Activated CD8-positive, alpha-beta memory T cell treated with anti-CD3 and anti-CD28 coated beads, Interleukin-2, amount 10 ng/mL, durations not matched to agents 7 days and 5 days (primary cell): ENCODE data around the gene SPEN. TPM values are rescaled to one million over a fixed set of nuclear protein-coding genes. Genes with fewer than 3 reads are reported as not detected.

ENCODE experiments used
- ATAC-seq: fragments of 150-1000 bp; cut with Tn5 transposase; one replicate; pipeline ENCODE4 v1.10.0; 2021; ENCODE audit warnings: moderate library complexity
- CTCF ChIA-PET: fragments of 350-600 bp; sonication (Branson Sonifier 250); formaldehyde crosslinking; loops from one replicate; lab custom pipeline; 2021; ENCODE audit warnings: antibody characterized with exemption; lab: Charles Lee
- DNase-seq: peaks from one replicate; pipeline ENCODE4 v3.0.0-alpha.2; 2020
- H3K27ac Mint-ChIP-seq: one replicate; pipeline ENCODE4 v1.8.0; 2021; ENCODE audit warnings: mild to moderate bottlenecking, mixed read lengths
- H3K27me3 Mint-ChIP-seq: one replicate; pipeline ENCODE4 v1.8.0; 2021; ENCODE audit warnings: mixed read lengths
- H3K36me3 Mint-ChIP-seq: one replicate; pipeline ENCODE4 v1.8.0; 2021; ENCODE audit warnings: mild to moderate bottlenecking, mixed read lengths
- H3K4me1 Mint-ChIP-seq: one replicate; pipeline ENCODE4 v1.8.0; 2021; ENCODE audit warnings: mixed read lengths
- H3K4me3 Mint-ChIP-seq: one replicate; pipeline ENCODE4 v1.8.0; 2021; ENCODE audit warnings: mild to moderate bottlenecking, moderate library complexity, mixed read lengths
- H3K9me3 Mint-ChIP-seq: one replicate; pipeline ENCODE4 v1.8.0; 2022; ENCODE audit warnings: low read depth, mixed read lengths
- total RNA-seq, 2 experiments: library from RNA; stranded (reverse); gene quantifications; one replicate each; pipeline ENCODE4 v1.2.3, GENCODE V29; 2021

The SPEN gene
- total RNA-seq, 2 experiments from 2014 or later, result 74.6 to 75.5 TPM

DNA sequence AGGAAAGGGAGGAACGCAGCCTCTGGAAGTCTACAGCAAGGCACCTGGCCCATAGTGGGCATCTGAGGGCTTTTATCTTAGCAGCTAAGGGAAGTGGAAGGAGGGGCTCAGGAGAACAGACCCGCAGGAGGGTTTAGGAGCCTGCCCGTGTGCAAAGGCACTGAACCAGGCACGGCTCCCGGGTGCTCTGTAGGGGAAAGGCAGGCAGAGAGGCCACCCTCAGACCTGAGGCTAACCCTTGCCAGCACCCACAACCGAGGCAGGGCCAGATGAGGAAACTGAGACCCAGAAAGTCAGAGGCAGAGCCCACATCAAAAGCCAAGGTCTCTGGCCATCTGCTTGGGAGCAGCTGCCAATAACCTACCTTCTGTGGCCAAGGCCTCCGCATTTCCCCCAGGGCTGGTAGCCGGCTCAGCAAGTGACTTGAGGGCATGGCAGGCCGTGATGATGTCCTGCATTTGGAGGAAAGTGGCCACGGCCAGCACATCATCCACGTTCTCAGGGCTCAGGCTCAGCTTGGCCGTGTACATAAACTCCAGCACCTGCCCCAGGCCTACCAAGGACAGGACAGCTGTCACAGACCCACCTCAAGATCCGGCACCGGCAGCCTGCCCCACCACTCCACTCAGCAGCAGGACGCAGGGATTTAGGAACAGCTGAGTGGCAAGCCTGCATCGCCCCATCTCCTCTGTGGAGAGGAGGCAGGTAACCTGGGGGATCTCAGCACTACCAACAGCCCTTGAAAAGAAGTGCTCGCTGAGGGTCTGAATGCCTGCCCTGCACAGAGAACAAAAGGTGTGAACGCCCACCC is 99.3 kb downstream of the SPEN start:
- H3K4me1 Mint-ChIP-seq, result peaks cover 51% of the 10 kb centered on the region
- H3K4me3 Mint-ChIP-seq, result no peak overlapping the region
- H3K9me3 Mint-ChIP-seq, result no peaks in the 10 kb centered on the region
- ATAC-seq, result no peak
- CTCF ChIA-PET, result interaction anchor here (1.3 kb wide), 1 partner anchor 131 kb away, joined by 3 read pairs; no protein-coding TSS in a partner anchor
- H3K27ac Mint-ChIP-seq, result peak overlapping the region; percentile 60
- DNase-seq, result no peak
- H3K27me3 Mint-ChIP-seq, result no peaks in the 10 kb centered on the region
- H3K36me3 Mint-ChIP-seq, result peaks cover 23% of the 10 kb centered on the region

DNA sequence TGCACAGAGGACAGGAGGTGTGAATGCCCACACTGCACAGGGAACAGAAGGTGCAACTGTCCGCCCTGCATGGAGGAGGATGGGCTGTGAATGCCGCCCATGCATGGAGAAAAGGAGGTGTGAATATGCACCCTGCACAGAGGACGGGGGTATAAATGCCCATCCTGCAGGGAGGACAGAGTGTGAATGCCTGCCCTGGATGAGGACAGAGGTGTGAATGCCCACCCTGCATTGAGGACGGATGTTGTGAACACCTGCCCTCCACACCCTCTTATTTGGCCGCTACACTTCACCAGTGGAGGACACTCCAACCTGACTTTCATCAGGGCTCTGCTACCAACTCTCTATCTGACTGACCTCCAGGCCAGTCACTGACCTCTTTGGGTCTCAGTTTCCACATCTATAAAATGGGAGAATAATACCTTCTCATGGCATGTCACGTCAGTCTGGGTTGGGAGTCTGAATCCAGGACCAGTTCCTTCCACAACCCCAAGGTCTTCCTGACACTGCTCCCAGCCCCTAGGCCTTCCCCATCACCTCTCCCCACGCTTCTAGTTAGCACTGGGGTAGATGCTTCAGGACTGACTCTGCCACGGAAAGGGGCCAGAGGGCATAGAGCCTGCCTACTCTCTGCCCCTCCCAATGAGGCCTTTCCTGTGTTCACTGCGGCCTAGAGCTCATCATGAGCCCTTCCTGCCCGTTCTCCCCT is 100.0 kb downstream of the SPEN start:
- H3K9me3 Mint-ChIP-seq, result no peaks in the 10 kb centered on the region
- H3K36me3 Mint-ChIP-seq, result peaks cover 21% of the 10 kb centered on the region
- H3K27ac Mint-ChIP-seq, result peak overlapping the region; percentile 53
- CTCF ChIA-PET, result interaction anchor here (1.0 kb wide), 1 partner anchor 53 kb away, joined by 3 read pairs; no protein-coding TSS in a partner anchor
- DNase-seq, result no peak
- H3K27me3 Mint-ChIP-seq, result no peaks in the 10 kb centered on the region
- peaks cover 58% of the 10 kb centered on the region for H3K4me1 Mint-ChIP-seq
- H3K4me3 Mint-ChIP-seq, result no peak overlapping the region
- no peak for ATAC-seq

DNA sequence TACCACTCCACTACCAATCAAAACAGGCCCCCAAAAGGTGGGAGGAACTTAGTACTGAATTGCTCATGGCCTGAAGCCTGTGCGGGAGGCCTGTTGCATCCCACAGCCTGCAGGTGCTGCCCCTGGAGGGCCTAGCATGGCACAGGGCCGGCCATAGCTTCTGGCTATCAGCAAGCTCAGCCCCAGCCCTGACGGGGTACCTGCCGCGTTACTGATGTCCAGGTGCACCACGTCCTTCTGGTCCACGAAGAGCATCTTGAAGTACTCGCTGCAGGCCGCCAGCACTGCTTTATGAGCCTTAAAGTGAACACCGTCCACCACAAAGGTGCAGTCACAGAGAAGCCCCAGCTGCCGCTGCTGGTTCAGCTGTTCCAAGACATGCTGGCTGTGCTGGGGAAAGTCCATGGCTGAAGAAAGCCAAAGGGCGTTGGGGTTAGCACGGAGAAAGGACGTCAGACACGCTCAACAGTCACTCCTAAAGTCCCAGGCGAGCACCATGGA is 100.6 kb downstream of the SPEN start:
- no peaks in the 10 kb centered on the region for H3K27me3 Mint-ChIP-seq
- ATAC-seq, result no peak
- no peak overlapping the region for H3K4me3 Mint-ChIP-seq
- CTCF ChIA-PET, result interaction anchor here (1.0 kb wide), 1 partner anchor 53 kb away, joined by 3 read pairs; no protein-coding TSS in a partner anchor
- H3K4me1 Mint-ChIP-seq, result peaks cover 62% of the 10 kb centered on the region
- peak overlapping the region; percentile 92 for H3K27ac Mint-ChIP-seq
- DNase-seq, result no peak
- H3K9me3 Mint-ChIP-seq, result no peaks in the 10 kb centered on the region
- peaks cover 24% of the 10 kb centered on the region for H3K36me3 Mint-ChIP-seq

DNA sequence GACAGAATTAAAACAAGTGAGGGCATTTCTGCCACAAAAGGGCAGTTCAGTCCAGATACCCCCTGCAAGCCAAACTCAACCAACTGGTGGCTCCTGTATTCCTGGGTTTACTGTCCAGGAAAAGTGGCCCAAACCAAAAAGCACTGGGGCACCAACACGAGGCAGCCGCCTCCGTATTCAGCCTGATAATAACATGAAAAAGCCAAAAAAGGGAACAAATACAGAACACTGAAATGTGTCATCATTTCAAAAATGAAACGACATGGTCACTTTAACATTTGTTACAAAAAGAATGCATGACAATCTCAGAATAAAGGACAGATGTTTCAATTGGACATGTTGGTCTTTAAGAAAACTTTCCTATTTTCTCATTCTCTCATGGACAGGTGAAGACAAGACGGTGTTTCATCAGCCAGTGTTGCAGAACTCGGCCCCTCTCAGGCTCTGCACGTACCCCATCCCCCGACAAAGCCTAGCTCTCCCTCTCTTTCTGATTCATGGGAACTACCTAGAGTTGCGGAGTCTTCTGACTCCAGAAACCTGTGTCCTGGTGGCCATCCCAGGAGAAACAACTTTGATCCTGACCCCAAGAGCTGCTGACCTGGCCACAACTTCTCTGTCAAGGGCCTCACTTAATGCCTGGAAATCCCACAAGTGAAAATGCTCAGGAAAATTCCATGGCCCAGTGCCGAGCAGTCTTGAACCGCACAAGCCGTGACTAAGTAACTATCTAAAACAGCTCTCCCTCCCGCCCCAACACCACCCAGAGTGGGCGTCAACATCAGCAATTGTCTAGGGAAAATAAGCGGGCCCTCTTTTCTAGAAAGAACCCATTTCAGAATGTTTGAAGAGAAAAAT is 101.3 kb downstream of the SPEN start:
- Mint-ChIP-seq H3K4me3 (peak overlapping the region; percentile 60), H3K27me3 (no peaks in the 10 kb centered on the region), H3K27ac (peak overlapping the region; percentile 92), H3K36me3 (peaks cover 24% of the 10 kb centered on the region), H3K9me3 (no peaks in the 10 kb centered on the region), H3K4me1 (peaks cover 69% of the 10 kb centered on the region)
- DNase-seq (no peak), ATAC-seq (peak; percentile 5)
- CTCF ChIA-PET, result interaction anchor here (1.0 to 2.1 kb wide), 3 partner anchors 12 to 133 kb away, joined by 3 to 13 read pairs (median 4); no protein-coding TSS in a partner anchor

DNA sequence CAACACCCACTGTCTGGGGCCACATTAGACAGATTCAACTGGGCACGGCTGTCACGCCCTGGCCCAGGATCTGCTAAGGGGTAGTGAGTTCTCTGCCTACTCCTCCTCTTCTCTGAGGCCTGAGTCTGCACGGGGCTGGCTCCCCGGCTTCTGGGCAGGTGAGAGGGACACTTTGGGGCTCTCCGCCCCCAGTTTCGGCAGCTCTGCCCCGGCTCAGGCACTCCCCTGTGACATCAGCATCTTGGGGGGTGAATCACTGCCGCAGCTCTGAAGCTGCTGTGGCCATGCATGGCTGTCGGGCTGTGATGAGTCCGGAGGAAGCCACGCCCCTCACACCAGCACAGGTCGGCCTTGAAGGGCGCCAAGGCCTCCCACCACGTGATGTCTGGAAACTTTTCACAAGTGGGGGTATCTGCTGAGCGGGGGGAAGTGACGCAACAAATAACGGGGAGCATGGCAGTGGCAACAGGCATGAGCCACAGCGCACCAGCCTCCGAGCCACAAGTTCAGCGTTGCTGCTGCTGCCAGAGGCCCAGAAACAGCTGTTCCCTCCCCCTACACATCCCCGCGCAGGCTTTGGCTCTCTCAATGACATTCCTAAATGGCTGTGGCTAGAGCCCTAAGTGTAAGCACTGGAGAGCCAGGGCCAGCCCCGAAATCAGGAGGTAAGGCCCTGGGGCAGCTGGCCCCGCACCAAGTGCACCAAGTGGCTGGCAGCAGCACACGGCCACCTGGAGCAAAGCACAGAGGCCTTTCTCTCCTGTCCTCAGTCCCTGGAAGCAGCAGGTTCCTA is 102.1 kb downstream of the SPEN start:
- DNase-seq, result peak; percentile 97
- Mint-ChIP-seq H3K4me3 (peak overlapping the region; percentile 60), H3K9me3 (no peaks in the 10 kb centered on the region), H3K27ac (peak overlapping the region; percentile 92), H3K27me3 (no peaks in the 10 kb centered on the region), H3K4me1 (peaks cover 74% of the 10 kb centered on the region), H3K36me3 (peaks cover 26% of the 10 kb centered on the region)
- CTCF ChIA-PET, result interaction anchor here (0.5 to 2.1 kb wide), 9 partner anchors 10 to 755 kb away, joined by 3 to 13 read pairs (median 4); partner anchors contain the start of gene ZBTB17
- ATAC-seq, result peak; percentile 93

DNA sequence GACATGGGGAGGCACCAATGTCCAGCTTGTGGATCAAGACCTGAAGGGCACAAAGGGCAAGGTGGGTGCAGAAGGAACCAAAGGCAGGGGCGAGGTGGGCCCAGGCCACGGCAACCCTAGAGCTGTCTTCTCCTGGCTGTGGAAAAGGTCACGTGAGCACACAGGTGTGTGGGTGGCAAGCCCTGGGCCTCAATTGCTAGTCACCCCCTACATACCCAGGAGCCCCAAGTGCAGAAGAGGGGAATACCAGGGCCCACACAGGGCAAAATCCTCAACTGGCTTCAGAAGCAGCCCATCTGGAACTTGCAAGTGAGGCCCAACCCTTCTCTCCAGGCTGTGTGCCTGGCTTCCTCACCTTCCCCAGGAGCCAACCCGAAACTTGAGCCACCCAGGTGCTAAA is 102.8 kb downstream of the SPEN start:
- DNase-seq, result peak; percentile 58
- Mint-ChIP-seq H3K27me3 (no peaks in the 10 kb centered on the region), H3K9me3 (no peaks in the 10 kb centered on the region), H3K36me3 (peaks cover 26% of the 10 kb centered on the region), H3K4me1 (peaks cover 76% of the 10 kb centered on the region), H3K27ac (peak overlapping the region; percentile 92), H3K4me3 (peak overlapping the region; percentile 60)
- CTCF ChIA-PET, result interaction anchor here (0.5 to 2.1 kb wide), 8 partner anchors 9 to 755 kb away, joined by 3 to 13 read pairs (median 4); partner anchors contain the start of gene ZBTB17
- no peak for ATAC-seq

DNA sequence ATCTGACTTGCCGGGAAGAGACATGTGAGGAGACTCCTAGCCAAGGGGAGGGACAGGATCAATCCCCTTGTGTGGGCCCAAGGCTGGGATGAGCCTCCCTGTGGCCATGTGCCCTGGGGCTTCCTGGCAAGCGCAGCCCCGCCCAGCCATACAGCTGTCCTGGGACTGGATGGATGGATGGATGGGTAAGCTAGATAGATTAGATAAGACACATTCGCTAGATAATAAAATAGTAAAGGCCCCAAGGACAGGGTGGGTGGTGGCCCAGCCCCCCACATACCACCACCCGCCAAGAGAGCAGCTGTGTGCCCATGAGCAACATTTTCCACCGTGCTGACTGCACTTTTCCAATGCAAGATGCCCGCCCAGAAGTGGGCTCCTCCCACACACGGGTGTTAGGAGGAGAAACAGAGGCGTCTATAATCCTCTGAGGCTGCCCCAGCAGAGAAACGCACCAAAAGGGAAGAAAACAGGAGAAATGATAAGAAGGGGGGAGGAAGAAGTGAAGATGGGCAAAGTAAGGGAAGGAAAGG is 103.3 kb downstream of the SPEN start:
- peaks cover 26% of the 10 kb centered on the region for H3K36me3 Mint-ChIP-seq
- CTCF ChIA-PET, result interaction anchor here (0.5 to 2.1 kb wide), 10 partner anchors 9 to 754 kb away, joined by 3 to 13 read pairs (median 4); partner anchors contain the start of gene ZBTB17
- peak; percentile 81 for DNase-seq
- H3K9me3 Mint-ChIP-seq, result no peaks in the 10 kb centered on the region
- H3K27me3 Mint-ChIP-seq, result no peaks in the 10 kb centered on the region
- ATAC-seq, result peak; percentile 24
- H3K27ac Mint-ChIP-seq, result peak overlapping the region; percentile 92
- peaks cover 78% of the 10 kb centered on the region for H3K4me1 Mint-ChIP-seq
- peak overlapping the region; percentile 60 for H3K4me3 Mint-ChIP-seq

DNA sequence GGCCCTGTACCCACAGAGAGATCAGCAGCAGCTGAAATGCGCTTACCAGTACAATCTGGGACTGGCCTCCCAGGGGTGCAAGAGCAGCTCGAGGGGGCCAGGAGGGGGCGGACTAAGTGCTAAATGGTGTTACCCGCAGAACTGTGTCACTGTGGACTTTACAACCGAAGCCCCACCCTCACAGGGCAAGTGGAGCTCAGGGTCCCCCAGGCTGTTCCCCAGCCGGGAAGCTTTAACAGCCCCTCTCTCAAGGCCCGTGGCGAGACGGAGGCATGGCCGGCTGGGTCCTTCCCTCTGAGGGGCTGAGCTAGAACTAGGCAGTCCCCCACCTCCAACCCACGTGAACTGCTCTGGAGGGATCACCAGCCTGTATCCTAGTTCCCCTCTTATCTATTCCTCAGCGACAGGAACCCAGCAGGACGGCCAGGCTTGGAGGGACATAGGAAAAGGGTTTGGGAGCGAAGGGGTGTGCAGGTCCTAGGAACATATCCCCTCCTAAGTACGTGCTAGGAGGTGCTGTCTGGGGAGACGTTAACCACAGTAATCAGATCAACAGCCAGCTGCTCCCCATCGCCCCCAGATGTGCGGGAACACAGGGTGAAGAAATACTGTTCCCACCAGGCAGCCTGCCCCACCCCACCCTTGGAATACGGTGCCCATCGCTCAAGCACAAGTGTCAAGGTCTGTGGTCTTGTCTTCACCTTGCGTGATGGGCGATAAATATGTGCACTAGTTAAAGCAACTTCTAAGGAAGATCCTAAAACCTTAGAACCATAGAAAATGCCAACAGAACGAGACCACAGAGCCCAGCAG is 104.0 kb downstream of the SPEN start:
- Mint-ChIP-seq H3K27me3 (no peaks in the 10 kb centered on the region), H3K4me1 (peaks cover 81% of the 10 kb centered on the region), H3K9me3 (no peaks in the 10 kb centered on the region), H3K4me3 (no peak overlapping the region), H3K36me3 (peaks cover 21% of the 10 kb centered on the region), H3K27ac (peak overlapping the region; percentile 92)
- ATAC-seq (peak; percentile 5), DNase-seq (peak; percentile 69)
- CTCF ChIA-PET, result interaction anchor here (0.6 to 1.7 kb wide), 7 partner anchors 8 to 136 kb away, joined by 3 to 6 read pairs (median 4); partner anchors contain the start of gene ZBTB17

DNA sequence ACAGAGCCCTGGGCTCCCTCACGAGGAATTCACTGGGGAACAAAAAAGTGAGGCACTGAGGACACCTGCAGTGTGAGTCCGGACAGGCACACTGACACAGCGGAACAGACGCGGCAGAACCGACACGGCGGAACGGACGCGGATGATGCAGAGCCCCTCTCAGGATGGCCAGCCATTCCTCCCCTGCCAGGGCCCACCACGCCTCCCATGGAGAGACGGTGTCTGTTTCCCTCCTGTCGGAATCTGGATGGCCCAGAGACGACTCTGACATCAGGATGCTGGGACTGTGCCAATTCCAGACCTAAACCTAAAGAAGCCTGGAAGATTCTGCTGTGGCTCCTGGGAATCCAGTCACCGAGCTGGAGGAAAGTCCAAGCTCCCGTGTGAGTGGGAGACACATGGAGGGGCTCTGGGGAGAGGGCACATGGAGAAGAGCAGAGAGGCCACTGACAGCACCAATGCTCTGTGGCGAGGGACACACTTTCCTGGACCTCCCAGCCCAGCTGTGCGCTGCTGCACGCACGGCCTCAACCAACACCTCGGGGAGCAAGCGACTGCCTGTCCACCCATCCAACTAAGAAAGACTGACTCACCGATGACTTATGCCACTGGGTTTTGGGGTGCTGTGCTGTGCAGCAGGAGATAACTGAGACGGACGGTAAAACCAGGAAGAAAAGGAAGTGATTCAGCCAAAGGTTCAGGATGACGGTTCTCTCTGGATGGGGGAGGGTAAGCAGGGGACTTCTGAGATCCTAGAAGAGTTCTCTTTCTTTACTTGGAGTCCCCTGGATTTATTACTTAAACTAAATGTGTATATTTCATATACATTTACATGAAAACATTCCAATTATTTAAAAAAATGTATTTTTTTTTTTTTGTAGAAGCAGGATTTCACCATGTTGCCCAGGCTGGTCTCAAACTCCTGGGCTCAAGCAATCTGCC is 105.1 kb downstream of the SPEN start:
- H3K4me1 Mint-ChIP-seq, result peaks cover 78% of the 10 kb centered on the region
- H3K27me3 Mint-ChIP-seq, result no peaks in the 10 kb centered on the region
- no peak overlapping the region for H3K4me3 Mint-ChIP-seq
- no peaks in the 10 kb centered on the region for H3K9me3 Mint-ChIP-seq
- H3K27ac Mint-ChIP-seq, result peak overlapping the region; percentile 7
- no peak for ATAC-seq
- no peak for DNase-seq
- H3K36me3 Mint-ChIP-seq, result peaks cover 24% of the 10 kb centered on the region
- CTCF ChIA-PET, result no interaction called here

DNA sequence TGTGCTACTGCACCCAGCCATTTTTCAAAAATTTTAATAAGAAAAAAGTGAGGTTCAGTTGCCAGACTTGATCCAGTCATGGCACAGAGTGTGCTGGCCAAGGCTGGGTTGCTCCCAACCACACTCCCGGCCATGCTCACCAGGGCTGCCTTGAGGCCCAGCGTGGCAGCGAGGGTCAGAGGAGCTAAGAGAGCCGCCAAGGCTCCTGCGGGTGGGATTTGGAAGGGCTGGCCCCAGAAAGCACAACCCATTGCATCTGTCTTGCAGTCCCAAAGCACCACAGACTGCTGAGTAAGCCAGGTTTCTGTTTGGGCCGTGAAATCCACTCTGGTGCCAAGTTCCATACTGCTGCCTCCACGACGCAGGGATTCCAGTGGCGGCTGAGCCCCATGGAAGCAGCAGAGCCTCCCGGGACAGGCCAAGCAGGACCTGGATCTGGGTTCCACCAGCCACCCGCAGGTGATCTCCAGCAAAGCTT is 105.8 kb downstream of the SPEN start:
- H3K4me3 Mint-ChIP-seq, result no peak overlapping the region
- CTCF ChIA-PET, result interaction anchor here (0.6 to 1.1 kb wide), 2 partner anchors 11 to 391 kb away, joined by 3 read pairs; no protein-coding TSS in a partner anchor
- peaks cover 75% of the 10 kb centered on the region for H3K4me1 Mint-ChIP-seq
- H3K27me3 Mint-ChIP-seq, result no peaks in the 10 kb centered on the region
- no peak for DNase-seq
- ATAC-seq, result no peak
- H3K27ac Mint-ChIP-seq, result no peak overlapping the region
- no peaks in the 10 kb centered on the region for H3K9me3 Mint-ChIP-seq
- H3K36me3 Mint-ChIP-seq, result peaks cover 20% of the 10 kb centered on the region
